Eye (tissue), 1 donor: Measurements from ENCODE around the gene RASAL2.
"Not testable (repeated sequence)": the region's sequence is repeated elsewhere in the genome, so short reads cannot be mapped to it uniquely, and the experiment has no call there.

Source experiments
- DNase-seq: peaks from one replicate; pipeline ENCODE4 v3.0.0-alpha.2; 2015

Gene RASAL2

DNA sequence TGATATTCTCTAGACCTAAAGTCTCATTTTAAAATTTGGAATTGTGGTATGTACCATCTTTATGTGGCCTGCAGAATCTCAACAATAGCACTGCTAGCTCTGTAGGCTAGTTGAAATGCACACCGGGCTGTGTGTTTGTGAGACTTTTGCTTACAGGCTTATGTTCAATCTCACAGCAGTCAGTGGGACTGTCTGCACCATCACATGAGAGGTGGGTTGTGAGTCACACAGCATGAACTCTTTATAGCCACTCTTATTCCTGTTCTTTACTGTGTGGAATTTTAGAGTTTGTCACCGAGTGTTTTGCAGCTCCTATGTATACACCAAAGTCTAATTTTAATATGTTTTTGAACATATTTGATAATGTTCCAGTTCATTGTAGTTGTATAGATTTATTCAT lies 74.6 kb downstream of the RASAL2 start:
- no peak for DNase-seq

DNA sequence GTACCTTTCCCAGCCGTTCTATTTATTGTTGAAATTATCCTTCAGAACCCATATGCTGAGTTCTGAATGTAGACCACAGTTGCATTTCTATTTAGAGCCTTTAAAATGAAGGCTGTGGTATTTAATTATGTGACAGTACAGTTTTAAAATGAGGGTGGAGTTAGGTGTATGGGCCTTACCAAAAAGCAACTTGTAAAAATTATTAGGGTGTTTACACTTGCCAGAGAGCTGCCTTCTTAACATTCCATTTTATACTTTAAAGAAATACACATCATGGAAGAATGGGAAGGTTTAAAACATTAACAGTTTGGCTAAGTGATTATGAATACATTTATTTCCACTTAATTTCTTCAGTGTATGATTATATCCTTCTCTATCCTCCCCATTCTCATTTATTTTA lies 75.7 kb downstream of the RASAL2 start:
- DNase-seq: no peak

DNA sequence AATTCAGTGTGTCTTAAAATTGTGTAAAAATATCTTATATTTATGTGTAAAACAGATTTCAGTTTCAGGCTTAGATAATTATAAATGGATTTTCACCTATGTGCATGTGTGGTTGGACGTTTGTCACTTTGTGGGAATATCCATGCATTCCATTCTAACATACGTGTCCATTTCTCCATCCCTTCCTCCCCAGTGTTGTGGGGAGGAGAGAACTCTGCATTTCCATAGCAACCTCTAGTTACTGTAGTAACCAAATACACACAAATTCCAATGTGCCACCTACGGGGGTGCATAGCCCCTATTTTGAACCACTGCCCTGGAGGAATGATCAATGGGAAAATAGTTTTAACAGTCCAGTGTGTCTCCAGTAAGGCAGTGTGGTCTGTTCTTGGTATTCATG lies 79.0 kb downstream of the RASAL2 start:
- DNase-seq: no peak

DNA sequence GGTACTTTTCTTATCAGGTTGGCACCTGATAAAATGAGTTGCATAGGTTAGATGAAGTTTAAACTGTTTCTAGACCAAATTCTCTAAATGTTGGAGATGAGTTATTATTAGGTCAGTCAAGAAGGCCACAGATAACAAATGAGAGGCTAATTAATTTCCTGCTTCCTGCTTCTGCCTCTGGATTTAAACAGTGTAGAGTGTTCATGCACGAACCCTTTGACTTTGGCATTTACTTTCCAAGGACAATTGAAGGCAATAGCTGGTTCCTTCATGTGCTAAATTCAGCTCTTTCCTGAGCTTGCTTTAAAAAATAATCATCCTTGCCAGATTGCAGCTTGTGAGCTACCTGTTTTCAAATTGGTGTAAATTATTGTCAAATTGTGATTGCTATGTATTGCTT lies 80.6 kb downstream of the RASAL2 start:
- DNase-seq: no peak

DNA sequence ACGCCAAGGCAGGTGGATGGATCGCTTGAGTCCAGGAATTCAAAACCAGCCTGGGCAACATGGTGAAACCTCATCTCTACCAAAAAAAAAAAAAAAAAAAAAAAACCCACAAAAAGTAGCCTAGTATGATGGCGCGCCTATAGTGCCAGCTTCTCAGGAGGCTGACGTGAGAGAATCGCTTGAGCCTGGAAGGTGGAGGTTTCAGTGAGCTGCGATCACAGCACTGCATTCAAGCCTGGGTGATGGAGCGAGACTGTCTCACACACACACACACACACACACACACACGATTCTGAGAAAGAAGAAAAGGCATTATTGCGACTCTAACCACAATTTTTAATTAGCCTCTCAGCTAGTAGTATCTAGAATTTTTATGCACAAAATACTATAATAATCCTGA lies 86.5 kb downstream of the RASAL2 start:
- DNase-seq: no peak

DNA sequence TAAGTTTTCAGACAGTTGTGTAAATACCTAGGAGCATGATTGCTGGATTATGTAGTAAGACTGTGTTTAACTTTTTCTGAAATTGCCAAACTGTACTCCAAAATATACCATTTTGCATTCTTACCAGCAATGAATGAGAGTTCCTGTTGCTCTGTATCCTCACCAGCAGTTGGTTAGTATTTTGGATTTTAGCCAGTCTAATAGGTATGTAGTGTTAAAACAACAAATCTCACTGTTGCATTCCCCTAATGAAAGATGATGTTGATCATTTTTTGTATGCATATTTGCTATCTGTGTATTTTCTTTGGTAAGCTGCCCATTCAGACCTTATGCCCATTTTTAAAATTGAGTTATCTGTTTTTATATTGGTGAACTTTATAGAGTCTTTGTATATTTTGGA lies 89.9 kb downstream of the RASAL2 start:
- DNase-seq: no peak

DNA sequence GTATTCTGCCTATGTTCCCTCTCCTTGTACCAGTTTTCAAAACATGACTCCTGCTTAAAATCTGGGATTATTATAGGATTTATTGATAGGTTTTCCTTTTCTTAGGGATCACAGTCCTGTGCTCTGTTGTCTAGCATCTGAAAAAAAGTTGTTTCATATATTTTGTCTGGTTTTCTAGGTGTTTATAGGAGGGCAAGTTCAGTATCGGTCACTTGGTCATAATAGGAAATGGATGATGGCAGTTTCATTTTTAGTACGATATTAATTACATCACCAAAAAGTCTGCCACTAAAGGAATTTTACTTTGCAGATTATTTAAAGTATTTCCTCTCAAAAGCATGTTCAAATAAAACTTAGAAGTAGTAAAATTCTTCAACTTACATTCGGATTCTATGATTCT lies 94.4 kb downstream of the RASAL2 start:
- no peak for DNase-seq

DNA sequence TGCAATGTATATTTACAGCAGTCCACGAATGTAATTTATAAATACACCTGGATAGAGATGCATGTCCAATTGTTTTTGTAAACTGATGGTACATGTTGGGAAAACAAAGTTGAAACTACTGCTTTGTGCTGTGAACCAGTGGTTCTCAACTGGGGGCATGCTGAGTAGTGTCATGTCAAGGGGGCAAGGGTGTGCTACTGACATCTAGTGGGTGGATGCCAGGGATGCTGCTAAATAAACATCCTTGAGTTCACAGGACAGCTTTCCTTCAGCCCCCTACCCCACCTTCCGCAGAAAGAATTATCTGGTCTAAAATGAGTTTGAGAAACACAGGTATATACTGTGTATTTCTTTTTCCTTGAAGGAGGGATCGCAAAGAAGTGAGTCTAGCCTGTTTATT lies 95.9 kb downstream of the RASAL2 start:
- DNase-seq: peak; percentile 50

DNA sequence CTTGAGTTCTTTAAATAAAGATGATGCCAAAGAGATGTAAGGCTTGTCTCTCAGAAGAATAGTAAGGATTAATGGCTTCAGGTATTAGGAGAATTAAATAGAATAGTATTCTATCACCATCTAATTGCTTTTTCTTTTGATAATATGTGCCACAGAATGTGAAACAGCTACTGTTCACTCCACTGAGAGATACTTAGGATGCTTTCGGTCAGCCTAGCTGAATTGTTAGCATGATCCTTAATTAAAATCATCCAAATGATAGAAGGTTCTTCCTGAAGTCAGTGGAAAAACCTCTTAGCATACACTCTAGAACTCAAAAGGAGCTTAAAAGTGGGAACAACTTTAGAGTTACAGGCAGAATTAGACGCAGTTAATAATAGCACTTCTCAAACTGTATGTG lies 97.0 kb downstream of the RASAL2 start:
- no peak for DNase-seq

DNA sequence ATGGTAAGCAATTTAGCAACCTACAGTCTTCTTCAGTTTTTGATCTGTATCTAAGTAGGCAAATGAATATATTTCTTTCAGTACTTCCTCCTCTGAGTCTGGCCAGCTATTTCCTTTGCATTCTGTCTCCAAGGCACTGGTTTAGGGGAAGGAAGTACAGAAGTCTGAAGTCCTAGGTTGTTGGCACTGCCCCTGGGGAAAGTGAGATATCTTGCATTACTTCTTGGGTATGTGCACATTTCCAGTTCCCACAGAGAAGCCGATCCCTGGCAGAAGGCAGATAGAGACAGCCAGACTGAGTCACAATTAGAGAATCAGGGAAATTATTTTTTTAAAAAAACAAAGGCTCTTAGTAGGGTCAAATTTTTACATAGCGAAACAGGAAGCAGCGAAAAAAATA lies 98.8 kb downstream of the RASAL2 start:
- no peak for DNase-seq

DNA sequence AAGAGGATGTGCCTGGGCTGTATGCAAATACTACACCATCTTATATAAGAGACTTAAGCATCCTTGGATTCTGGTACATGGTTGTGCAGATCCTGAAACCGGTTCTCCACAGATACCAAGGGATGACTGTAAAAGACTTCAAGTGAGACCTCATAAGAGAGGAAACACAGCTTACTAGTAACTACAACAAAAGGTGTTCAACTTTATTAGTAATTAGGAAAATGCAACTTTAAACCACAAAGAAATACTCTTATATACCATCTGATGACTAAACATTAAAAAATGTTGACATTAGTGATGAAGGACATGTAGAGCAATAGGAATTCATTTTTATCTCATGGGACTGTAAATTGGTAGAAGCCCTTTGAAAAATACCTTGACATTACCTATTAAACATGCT lies 102.7 kb downstream of the RASAL2 start:
- no peak for DNase-seq

DNA sequence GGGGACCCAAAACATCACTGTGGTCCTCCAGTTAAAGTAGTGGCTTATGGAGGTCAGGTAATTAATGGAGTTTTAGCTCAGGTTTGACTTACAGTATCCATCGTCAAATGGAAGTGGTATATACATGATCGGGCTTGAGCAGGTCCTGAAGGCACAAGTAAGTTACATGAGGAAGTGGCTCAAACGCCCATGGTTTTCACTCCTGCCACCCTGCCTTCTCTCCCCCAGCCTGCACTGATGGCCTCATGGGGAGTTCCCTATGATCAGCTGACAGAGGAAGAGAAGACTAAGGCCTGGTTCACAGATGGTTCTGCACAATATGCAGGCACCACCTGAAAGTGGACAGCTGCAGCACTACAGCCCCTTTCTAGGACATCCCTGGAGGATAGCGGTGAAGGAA lies 108.2 kb downstream of the RASAL2 start:
- DNase-seq: not testable (repeated sequence)

DNA sequence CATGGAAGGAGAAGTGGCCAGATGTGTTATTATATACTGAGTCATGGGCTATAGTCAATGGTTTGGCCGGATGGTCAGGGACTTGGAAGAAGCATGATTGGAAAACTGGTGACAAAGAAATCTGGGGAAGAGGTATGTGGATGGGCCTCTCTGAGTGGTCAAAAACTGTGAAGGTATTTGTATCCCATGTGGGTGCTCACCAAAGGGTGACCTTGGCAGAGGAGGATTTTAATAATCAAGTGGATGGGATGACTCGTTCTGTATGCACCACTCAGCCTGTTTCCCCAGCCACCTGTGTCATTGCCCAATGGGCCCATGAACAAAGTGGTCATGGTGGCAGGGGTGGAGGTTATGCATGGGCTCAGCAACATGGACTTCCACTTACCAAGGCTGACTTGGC lies 108.6 kb downstream of the RASAL2 start:
- not testable (repeated sequence) for DNase-seq

DNA sequence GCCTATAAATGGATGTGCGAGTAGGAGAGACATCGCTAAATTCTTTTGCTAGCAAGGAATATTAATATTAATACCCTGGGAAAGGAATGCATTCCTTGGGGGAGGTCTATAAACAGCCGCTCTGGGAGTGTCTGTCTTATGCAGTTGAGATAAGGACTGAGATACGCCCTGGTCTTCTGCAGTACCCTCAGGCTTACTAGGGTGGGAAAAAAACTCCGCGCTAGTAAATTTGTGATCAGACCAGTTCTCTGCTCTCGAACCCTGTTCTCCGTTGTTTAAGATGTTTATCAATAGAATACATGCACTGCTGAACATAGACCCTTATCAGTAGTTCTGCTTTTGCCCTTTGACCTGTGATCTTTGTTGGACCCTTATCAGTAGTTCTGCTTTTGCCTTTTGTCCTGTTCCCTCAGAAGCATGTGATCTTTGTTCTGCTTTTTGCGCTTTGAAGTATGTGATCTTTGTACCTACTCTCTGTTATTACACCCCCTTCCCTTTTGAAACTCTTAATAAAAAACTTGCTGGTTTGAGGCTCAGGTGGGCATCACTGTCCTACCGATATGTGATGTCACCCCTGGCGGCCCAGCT lies 114.5 kb downstream of the RASAL2 start:
- not testable (repeated sequence) for DNase-seq

DNA sequence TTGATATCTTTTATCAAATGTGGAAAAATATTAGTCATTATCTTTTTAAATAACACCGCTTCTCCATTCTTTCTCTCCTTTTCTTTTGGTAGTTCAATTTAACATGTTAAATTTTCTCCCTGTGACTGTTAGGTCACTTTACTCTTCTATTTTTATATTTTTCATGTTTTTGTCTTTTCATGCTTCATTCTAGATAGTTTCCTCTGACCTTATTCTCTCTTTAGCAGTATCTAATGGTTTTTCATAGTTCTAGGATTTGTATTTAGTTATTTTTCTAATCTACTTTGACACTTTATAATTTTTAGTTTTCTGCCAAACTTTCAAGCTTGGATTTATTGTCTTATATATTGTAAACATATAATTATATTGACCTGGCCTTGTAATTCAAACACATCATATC lies 116.0 kb downstream of the RASAL2 start:
- no peak for DNase-seq

DNA sequence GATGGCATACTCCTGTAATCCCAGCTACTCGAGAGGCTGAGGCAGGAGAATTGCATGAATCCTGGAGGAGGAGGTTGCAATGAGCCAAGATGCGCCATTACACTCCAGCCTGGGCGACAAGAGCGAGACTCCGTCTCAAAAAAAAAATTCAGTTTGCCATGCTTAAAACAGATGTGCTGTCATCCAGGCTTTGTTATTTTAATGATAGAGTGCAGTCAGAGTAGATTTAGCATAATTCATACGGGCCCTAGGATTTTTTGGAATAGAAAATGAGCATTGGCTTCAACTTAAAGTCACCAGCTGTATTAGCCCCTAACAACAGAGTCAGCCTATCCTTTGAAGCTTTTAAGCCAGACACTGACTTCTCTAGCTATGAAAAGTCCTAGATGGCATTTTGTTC lies 124.6 kb downstream of the RASAL2 start:
- no peak for DNase-seq

DNA sequence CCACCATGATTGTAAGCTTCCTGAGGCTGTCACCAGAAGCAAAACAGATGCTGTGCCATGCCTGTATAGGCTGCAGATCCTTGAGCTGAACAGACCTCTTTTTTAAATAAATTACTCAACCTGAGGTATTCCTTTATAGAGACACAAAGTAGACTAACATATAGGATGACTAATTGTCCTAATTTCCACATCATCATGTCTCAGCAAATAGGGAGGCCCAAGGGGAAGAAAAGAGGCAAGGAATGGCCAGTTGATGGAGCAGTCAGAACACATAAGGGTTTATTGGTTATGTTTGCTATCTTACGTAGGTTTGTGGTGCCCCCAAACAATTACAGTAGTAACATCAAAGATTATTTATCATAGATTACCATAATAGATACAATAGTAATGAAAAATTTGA lies 126.2 kb downstream of the RASAL2 start:
- DNase-seq: no peak

DNA sequence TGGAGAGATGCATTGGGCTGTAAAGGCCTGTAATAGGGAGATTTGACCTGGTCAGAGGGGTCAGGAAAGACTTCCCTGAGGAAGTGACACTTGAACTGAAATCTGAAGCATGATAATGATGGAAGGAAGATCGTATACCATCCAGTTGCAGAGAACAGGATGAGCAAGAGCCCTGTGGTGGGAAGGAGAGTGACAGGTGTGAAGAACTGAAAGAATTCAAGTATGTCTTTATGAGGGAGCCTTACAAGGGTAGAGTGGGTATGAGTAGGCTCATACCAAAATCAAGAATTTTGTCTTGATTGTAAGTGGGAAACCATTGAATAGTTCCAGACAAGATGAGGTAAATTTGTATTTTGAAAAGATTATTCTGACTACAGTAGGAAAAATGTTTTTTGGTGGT lies 129.4 kb downstream of the RASAL2 start:
- no peak for DNase-seq

DNA sequence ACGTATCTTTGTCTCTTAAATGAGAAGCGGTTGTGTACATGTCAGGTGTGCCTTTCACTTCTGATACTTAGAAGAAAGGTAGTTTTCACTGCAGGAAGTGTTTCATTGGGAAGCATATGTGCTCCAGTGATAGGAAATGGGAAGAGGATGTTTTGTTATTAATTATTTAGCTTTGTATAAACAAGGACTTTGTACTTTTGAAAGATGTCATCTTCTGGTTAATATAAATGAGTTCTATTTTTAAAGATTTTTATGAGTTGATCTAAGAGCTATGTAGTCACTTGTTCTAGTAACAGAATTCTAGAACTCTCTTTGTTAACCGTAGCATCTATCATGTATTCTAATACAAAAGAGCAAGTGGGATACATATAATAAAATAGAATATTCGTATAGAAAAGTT lies 130.5 kb downstream of the RASAL2 start:
- no peak for DNase-seq

DNA sequence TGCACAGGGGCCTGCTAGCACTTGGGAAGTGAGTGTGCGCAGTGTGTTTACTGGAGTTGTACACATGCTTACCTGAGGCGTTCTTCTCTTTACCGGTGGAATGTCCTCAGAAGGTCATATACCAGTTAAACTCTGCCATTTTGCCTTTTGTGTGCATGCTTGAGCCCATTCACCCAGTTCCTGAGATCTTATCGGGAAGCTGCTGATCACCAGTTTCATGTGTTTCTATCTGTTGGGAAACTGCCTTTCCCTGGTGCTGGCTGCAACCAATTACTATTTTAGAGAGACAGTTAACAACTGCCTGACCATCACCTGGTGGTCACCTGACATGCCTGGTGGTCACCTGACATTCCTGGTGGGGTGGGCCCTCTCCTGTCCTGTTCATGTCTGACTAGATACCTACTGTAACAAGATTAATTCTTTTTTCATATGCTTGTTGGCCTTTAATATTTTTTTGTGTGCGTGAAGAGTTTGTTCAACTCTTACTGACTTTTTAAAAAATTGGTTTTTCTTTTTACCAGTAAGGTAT lies 137.0 kb downstream of the RASAL2 start:
- no peak for DNase-seq

DNA sequence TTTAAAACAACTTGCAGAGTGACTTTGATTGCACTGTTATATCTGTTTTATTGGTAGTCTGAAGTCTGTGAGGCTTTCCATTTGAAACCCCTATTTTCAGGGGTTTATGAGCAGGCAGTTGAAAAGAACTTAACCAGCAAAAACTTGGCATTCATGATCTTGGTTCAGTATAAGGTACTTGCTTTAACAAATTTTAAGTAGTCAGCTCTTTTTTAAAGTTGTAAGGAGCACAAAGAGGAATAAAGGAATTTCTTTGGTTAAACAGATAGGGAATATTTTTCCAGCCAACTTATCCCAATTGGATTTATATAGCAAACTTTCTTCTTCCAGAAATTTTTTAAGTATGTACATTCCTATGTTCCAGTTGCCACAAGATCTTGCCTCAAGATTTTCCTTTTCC lies 138.2 kb downstream of the RASAL2 start:
- no peak for DNase-seq

DNA sequence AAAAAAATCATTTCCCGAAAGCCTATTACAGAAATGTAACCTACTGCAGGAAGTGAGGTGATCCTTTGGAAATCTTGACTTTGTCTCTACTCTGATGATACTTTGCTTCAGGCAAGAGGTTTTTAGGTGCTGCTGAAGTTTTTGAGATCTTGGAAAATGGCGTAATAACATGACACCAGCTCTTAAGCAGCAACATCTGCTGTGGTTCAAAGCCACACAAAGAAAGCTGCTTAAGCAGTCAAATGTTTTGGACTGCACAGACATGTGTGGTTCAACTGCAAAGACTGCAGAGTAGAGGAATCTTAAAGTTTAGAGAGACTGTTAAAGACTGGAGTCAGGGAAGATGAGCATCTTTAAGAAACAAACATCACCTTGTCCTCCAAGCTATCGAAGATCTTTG lies 139.0 kb downstream of the RASAL2 start:
- no peak for DNase-seq

DNA sequence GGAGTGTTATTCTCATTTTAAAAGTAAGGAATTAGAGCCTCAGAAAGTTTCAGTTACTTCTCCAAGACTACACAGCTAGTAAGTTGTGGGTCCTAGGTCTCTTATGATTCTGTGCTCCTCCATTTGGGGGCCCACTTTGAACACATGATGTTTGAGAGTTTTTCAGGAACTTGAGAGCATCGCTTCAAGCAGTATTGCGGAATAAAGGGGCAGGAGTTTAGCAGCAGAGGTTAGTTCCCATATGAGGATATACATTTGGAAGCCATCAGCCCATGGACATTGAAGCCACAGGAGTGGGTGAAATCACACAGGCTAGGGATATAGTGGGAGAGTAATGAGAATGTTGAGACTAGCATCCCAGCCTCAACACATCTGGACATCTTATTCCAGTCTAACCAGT lies 143.2 kb downstream of the RASAL2 start:
- DNase-seq: no peak

DNA sequence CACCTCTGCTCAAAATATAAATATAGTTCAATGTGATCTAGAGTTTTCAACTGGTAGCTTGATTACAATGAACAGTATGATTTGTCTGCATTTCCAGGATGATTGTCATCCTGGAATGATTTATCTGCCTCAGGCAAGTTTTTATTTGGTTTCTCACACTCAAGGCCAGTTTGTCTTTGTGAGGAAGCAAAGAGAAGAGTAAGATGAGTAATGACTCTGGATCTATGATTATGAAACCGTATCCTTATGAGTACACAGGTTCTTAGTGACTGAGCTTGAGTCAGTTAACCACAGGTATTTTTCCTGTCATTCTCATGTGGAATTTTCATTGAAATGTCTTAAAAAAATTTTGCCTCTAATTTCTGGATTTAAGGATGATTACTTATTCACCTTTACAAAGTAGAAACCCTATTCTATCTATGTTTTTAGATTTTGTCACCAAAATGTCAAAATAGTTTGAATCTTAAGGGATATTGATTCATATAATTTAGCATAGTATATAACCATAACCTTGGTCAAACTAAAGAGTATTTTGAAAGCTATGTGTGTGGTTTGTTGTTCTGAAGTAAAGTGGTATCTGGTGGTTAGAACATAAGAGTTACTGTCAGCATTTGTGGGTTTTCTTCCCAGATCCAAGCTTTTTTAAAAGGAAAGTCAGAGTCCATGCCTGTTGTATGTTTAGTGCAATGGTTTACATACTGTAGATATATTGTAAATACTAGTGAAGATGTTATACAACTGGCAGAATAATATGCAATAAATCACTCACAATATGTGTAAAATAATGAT lies 145.0 kb downstream of the RASAL2 start:
- peak; percentile 34 for DNase-seq

DNA sequence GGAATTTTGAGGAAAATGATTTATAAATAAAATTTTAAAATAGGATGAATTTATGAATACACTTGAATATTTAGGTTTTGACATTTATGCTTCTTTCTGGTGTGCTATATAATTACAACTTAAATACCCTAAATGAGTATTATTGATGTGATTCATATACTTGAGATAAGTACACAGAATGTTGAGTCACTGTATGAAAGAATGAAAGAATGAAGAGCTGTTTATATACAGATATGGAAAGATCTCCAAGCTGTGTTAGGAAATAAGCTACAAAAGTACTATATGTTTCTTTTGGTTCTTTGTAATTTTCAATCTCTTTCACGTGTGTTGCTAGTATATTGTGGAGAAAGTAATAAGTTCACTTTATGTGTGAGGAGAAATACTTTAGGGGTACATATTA lies 147.2 kb downstream of the RASAL2 start:
- no peak for DNase-seq
